Stimulated activated memory B cell treated with anti-CD40 and anti-IgM and Interleukin-4, amounts not matched to agents 10 μg/mL and 1 μg/mL and 100 μg/mL, for 72 hours (primary cell): ENCODE measurements around the gene NELL1.
A peak's percentile ranks its signal among the peaks of the same experiment; 100 is the strongest.

Experiments used
- ATAC-seq: fragments of 150-1000 bp; cut with Tn5 transposase; 2 replicates; pipeline ENCODE4 v1.10.0; 2021
- H3K27ac Mint-ChIP-seq: one replicate; pipeline ENCODE4 v1.8.0; 2022; ENCODE audit warnings: mild to moderate bottlenecking, mixed read lengths
- H3K27me3 Mint-ChIP-seq: one replicate; pipeline ENCODE4 v1.8.0; 2022; ENCODE audit warnings: mixed read lengths
- H3K36me3 Mint-ChIP-seq: one replicate; pipeline ENCODE4 v1.8.0; 2022; ENCODE audit warnings: mixed read lengths
- H3K4me1 Mint-ChIP-seq: one replicate; pipeline ENCODE4 v1.8.0; 2022; ENCODE audit warnings: mixed read lengths
- H3K4me3 Mint-ChIP-seq: one replicate; pipeline ENCODE4 v1.8.0; 2022; ENCODE audit warnings: mild to moderate bottlenecking, moderate library complexity, mixed read lengths
- H3K9me3 Mint-ChIP-seq: one replicate; pipeline ENCODE4 v1.8.0; 2022; ENCODE audit warnings: mixed read lengths

The NELL1 gene

GRCh38 chr11:20771681-20772080 is 102.3 kb downstream of the NELL1 start:
- Mint-ChIP-seq H3K27ac (no peak overlapping the region), H3K9me3 (peaks cover 10% of the 10 kb centered on the region), H3K4me3 (no peak overlapping the region), H3K4me1 (no peaks in the 10 kb centered on the region), H3K36me3 (no peaks in the 10 kb centered on the region), H3K27me3 (no peaks in the 10 kb centered on the region)
- ATAC-seq, result no peak

- Mint-ChIP-seq H3K4me3 (no peak overlapping the region), H3K9me3 (peaks cover 6% of the 10 kb centered on the region), H3K27ac (no peak overlapping the region), H3K36me3 (no peaks in the 10 kb centered on the region), H3K27me3 (no peaks in the 10 kb centered on the region), H3K4me1 (no peaks in the 10 kb centered on the region)
- no peak for ATAC-seq
These were observed 105.9 kb downstream of the NELL1 start for GRCh38 chr11:20775331-20775730.

- ATAC-seq, result no peak
- no peaks in the 10 kb centered on the region for H3K4me1 Mint-ChIP-seq
- H3K4me3 Mint-ChIP-seq, result no peak overlapping the region
- no peak overlapping the region for H3K27ac Mint-ChIP-seq
- H3K27me3 Mint-ChIP-seq, result no peaks in the 10 kb centered on the region
- no peaks in the 10 kb centered on the region for H3K36me3 Mint-ChIP-seq
- H3K9me3 Mint-ChIP-seq, result peaks cover 7% of the 10 kb centered on the region
These were observed 113.4 kb downstream of the NELL1 start for GRCh38 chr11:20782775-20783174.

- peaks cover 7% of the 10 kb centered on the region for H3K9me3 Mint-ChIP-seq
- H3K4me1 Mint-ChIP-seq, result no peaks in the 10 kb centered on the region
- H3K4me3 Mint-ChIP-seq, result no peak overlapping the region
These were observed 113.8 kb downstream of the NELL1 start for GRCh38 chr11:20783220-20783619.

GRCh38 chr11:20790622-20791021 is 121.2 kb downstream of the NELL1 start:
- Mint-ChIP-seq H3K27me3 (no peaks in the 10 kb centered on the region), H3K9me3 (no peaks in the 10 kb centered on the region), H3K4me1 (no peaks in the 10 kb centered on the region), H3K27ac (no peak overlapping the region), H3K36me3 (no peaks in the 10 kb centered on the region), H3K4me3 (no peak overlapping the region)
- peak; percentile 34 for ATAC-seq

More at GRCh38 chr11:20783220-20783619, 113.8 kb downstream of the NELL1 start:
- Mint-ChIP-seq H3K27me3 (no peaks in the 10 kb centered on the region), H3K27ac (no peak overlapping the region), H3K36me3 (no peaks in the 10 kb centered on the region)
- no peak for ATAC-seq

GRCh38 chr11:20795005-20795404 is 125.6 kb downstream of the NELL1 start:
- Mint-ChIP-seq H3K27me3 (no peaks in the 10 kb centered on the region), H3K4me1 (no peaks in the 10 kb centered on the region), H3K9me3 (no peaks in the 10 kb centered on the region), H3K4me3 (no peak overlapping the region), H3K36me3 (no peaks in the 10 kb centered on the region), H3K27ac (no peak overlapping the region)
- ATAC-seq, result no peak

GRCh38 chr11:20808328-20808727 is 138.9 kb downstream of the NELL1 start:
- Mint-ChIP-seq H3K27ac (no peak overlapping the region), H3K4me1 (no peaks in the 10 kb centered on the region), H3K9me3 (peaks cover 30% of the 10 kb centered on the region), H3K4me3 (no peak overlapping the region), H3K36me3 (no peaks in the 10 kb centered on the region), H3K27me3 (no peaks in the 10 kb centered on the region)
- ATAC-seq, result no peak

- no peak for ATAC-seq
- H3K9me3 Mint-ChIP-seq, result peaks cover 3% of the 10 kb centered on the region
- H3K36me3 Mint-ChIP-seq, result no peaks in the 10 kb centered on the region
- H3K4me1 Mint-ChIP-seq, result no peaks in the 10 kb centered on the region
- H3K27ac Mint-ChIP-seq, result no peak overlapping the region
- no peak overlapping the region for H3K4me3 Mint-ChIP-seq
- H3K27me3 Mint-ChIP-seq, result no peaks in the 10 kb centered on the region
These were observed 151.7 kb downstream of the NELL1 start for GRCh38 chr11:20821046-20821445.

GRCh38 chr11:20821470-20821869 is 152.1 kb downstream of the NELL1 start:
- Mint-ChIP-seq H3K4me1 (no peaks in the 10 kb centered on the region), H3K9me3 (peaks cover 3% of the 10 kb centered on the region), H3K4me3 (no peak overlapping the region), H3K27me3 (no peaks in the 10 kb centered on the region), H3K27ac (no peak overlapping the region), H3K36me3 (no peaks in the 10 kb centered on the region)
- no peak for ATAC-seq

GRCh38 chr11:20824773-20825172 is 155.4 kb downstream of the NELL1 start:
- Mint-ChIP-seq H3K9me3 (peaks cover 3% of the 10 kb centered on the region), H3K27ac (no peak overlapping the region), H3K4me3 (no peak overlapping the region), H3K36me3 (no peaks in the 10 kb centered on the region), H3K4me1 (no peaks in the 10 kb centered on the region), H3K27me3 (no peaks in the 10 kb centered on the region)
- no peak for ATAC-seq

- ATAC-seq, result no peak
These were observed 166.2 kb downstream of the NELL1 start for GRCh38 chr11:20835561-20835960.

GRCh38 chr11:20839231-20839630 is 169.8 kb downstream of the NELL1 start:
- Mint-ChIP-seq H3K9me3 (peaks cover 2% of the 10 kb centered on the region), H3K36me3 (no peaks in the 10 kb centered on the region), H3K4me3 (no peak overlapping the region), H3K27ac (no peak overlapping the region), H3K4me1 (no peaks in the 10 kb centered on the region), H3K27me3 (no peaks in the 10 kb centered on the region)
- ATAC-seq, result no peak

More at GRCh38 chr11:20835561-20835960, 166.2 kb downstream of the NELL1 start:
- no peak overlapping the region for H3K4me3 Mint-ChIP-seq
- peaks cover 2% of the 10 kb centered on the region for H3K9me3 Mint-ChIP-seq
- H3K27ac Mint-ChIP-seq, result no peak overlapping the region
- no peaks in the 10 kb centered on the region for H3K27me3 Mint-ChIP-seq
- H3K36me3 Mint-ChIP-seq, result no peaks in the 10 kb centered on the region
- H3K4me1 Mint-ChIP-seq, result no peaks in the 10 kb centered on the region

- Mint-ChIP-seq H3K9me3 (peaks cover 2% of the 10 kb centered on the region), H3K27ac (no peak overlapping the region), H3K4me1 (no peaks in the 10 kb centered on the region), H3K36me3 (no peaks in the 10 kb centered on the region), H3K4me3 (no peak overlapping the region), H3K27me3 (no peaks in the 10 kb centered on the region)
- ATAC-seq, result no peak
These were observed 171.0 kb downstream of the NELL1 start for GRCh38 chr11:20840341-20840740.

GRCh38 chr11:20844216-20844615 is 174.8 kb downstream of the NELL1 start:
- H3K4me1 Mint-ChIP-seq, result no peaks in the 10 kb centered on the region

GRCh38 chr11:20844630-20845029 is 175.2 kb downstream of the NELL1 start:
- H3K36me3 Mint-ChIP-seq, result no peaks in the 10 kb centered on the region
- no peaks in the 10 kb centered on the region for H3K4me1 Mint-ChIP-seq
- H3K9me3 Mint-ChIP-seq, result no peaks in the 10 kb centered on the region
- no peak for ATAC-seq
- no peaks in the 10 kb centered on the region for H3K27me3 Mint-ChIP-seq
- no peak overlapping the region for H3K4me3 Mint-ChIP-seq
- H3K27ac Mint-ChIP-seq, result no peak overlapping the region

More at GRCh38 chr11:20844216-20844615, 174.8 kb downstream of the NELL1 start:
- no peak for ATAC-seq
- no peak overlapping the region for H3K27ac Mint-ChIP-seq
- no peaks in the 10 kb centered on the region for H3K27me3 Mint-ChIP-seq
- peaks cover under 1% of the 10 kb centered on the region for H3K9me3 Mint-ChIP-seq
- no peak overlapping the region for H3K4me3 Mint-ChIP-seq
- no peaks in the 10 kb centered on the region for H3K36me3 Mint-ChIP-seq

- Mint-ChIP-seq H3K36me3 (no peaks in the 10 kb centered on the region), H3K9me3 (peaks cover 4% of the 10 kb centered on the region), H3K4me3 (no peak overlapping the region), H3K27ac (no peak overlapping the region), H3K4me1 (no peaks in the 10 kb centered on the region), H3K27me3 (no peaks in the 10 kb centered on the region)
- ATAC-seq, result no peak
These were observed 185.0 kb downstream of the NELL1 start for GRCh38 chr11:20854215-20854955.
